Hematopoietic multipotent progenitor cell (in vitro differentiated cells): ENCODE results near the gene NTSR2. TPM values are rescaled to one million over a fixed set of nuclear protein-coding genes. Genes with fewer than 3 reads are reported as not detected.

Source experiments
- DNase-seq, 3 donors: peaks; one replicate each; pipeline ENCODE4 v3.0.0-alpha.2; 2011 to 2015; ENCODE audit warnings: low read depth in 2 of 3, low spot score in 2 of 3
- total RNA-seq: library from RNA; depleted of rRNA; stranded (reverse); fragments of >200 nt; gene quantifications from one replicate; pipeline ENCODE4 v1.2.3, GENCODE V29; 2012

Gene NTSR2
- not detected for total RNA-seq

- DNase-seq: peak in 2 of 3 donors; percentile 66 to 68
These were observed at the start of gene NTSR2 for GRCh38 chr2:11669454-11670291. Gene NTSR2, minus strand, starts transcription at chr2:11670195. Its CDS starts 66 bp downstream, at chr2:11670129.

- DNase-seq: peak in 2 of 3 donors; percentile 54 to 72
These were observed 49.4 kb upstream of the NTSR2 start for GRCh38 chr2:11719230-11719977.

- no peak for DNase-seq
These were observed 48.6 kb upstream of the NTSR2 start for GRCh38 chr2:11718606-11719005.

GRCh38 chr2:11717623-11718022 lies 47.6 kb upstream of the NTSR2 start:
- no peak for DNase-seq

GRCh38 chr2:11716689-11717321 lies 46.8 kb upstream of the NTSR2 start:
- no peak for DNase-seq

- DNase-seq: no peak
These were observed 46.1 kb upstream of the NTSR2 start for GRCh38 chr2:11715987-11716652.

- DNase-seq: no peak
These were observed 43.8 kb upstream of the NTSR2 start for GRCh38 chr2:11713815-11714214.

- no peak for DNase-seq
These were observed 42.9 kb upstream of the NTSR2 start for GRCh38 chr2:11712866-11713265.

GRCh38 chr2:11711751-11712150 lies 41.8 kb upstream of the NTSR2 start:
- no peak for DNase-seq

GRCh38 chr2:11711354-11711716 lies 41.3 kb upstream of the NTSR2 start:
- DNase-seq: no peak

GRCh38 chr2:11710632-11711353 lies 40.8 kb upstream of the NTSR2 start:
- no peak for DNase-seq

GRCh38 chr2:11710210-11710609 lies 40.2 kb upstream of the NTSR2 start:
- DNase-seq: no peak

- no peak for DNase-seq
These were observed 39.3 kb upstream of the NTSR2 start for GRCh38 chr2:11709293-11709692.

GRCh38 chr2:11708106-11708505 lies 38.1 kb upstream of the NTSR2 start:
- DNase-seq: no peak

- no peak for DNase-seq
These were observed 35.7 kb upstream of the NTSR2 start for GRCh38 chr2:11705711-11706110.

GRCh38 chr2:11705063-11705462 lies 35.1 kb upstream of the NTSR2 start:
- DNase-seq: no peak

GRCh38 chr2:11703700-11704099 lies 33.7 kb upstream of the NTSR2 start:
- no peak for DNase-seq

GRCh38 chr2:11702946-11703345 lies 33.0 kb upstream of the NTSR2 start:
- no peak for DNase-seq

GRCh38 chr2:11701751-11702301 lies 31.8 kb upstream of the NTSR2 start:
- peak in 2 of 3 donors; percentile 88 to 90 for DNase-seq

- DNase-seq: no peak
These were observed 31.2 kb upstream of the NTSR2 start for GRCh38 chr2:11701206-11701605.
